Coronary artery (tissue), 2 donors: ENCODE results near the gene CELF2.

Experiments
- DNase-seq: peaks from one replicate; pipeline ENCODE4 v3.0.0-alpha.2; 2017; ENCODE audit warnings: low spot score
- H3K27ac ChIP-seq, 2 donors: fragments of 200-600 bp; sonication (generic); one replicate each; pipeline ENCODE4 v1.5.1; 2016 to 2019
- H3K4me3 ChIP-seq: fragments of 200-600 bp; sonication (generic); 2 replicates; pipeline ENCODE4 v1.5.1; 2016; ENCODE audit warnings: mild to moderate bottlenecking, moderate library complexity
- CTCF ChIP-seq: fragments of 200-600 bp; sonication (generic); IDR thresholded peaks from one replicate; pipeline ENCODE4 v1.5.1; 2019; ENCODE audit warnings: antibody characterized with exemption

CELF2 gene

GRCh38 chr10:11009471-11010308, 8.0 kb upstream of the CELF2 start:
- no peak for DNase-seq
- TF ChIP-seq CTCF = no peak
- Histone ChIP-seq H3K4me3 (no peak overlapping the region), H3K27ac (no peak overlapping the region)

- no peak for DNase-seq
- no peak overlapping the region for H3K27ac ChIP-seq
- no peak for TF ChIP-seq CTCF
- H3K4me3 ChIP-seq = no peak overlapping the region
Observed at GRCh38 chr10:11010582-11010981, 7.1 kb upstream of the CELF2 start.

GRCh38 chr10:11011436-11011835, 6.2 kb upstream of the CELF2 start:
- no peak for DNase-seq
- Histone ChIP-seq H3K27ac (no peak overlapping the region), H3K4me3 (no peak overlapping the region)
- TF ChIP-seq CTCF = no peak

GRCh38 chr10:11011984-11012383, 5.7 kb upstream of the CELF2 start:
- no peak for TF ChIP-seq CTCF
- H3K4me3 ChIP-seq = no peak overlapping the region
- peak overlapping the region in 1 of 2 donors; percentile 35 for H3K27ac ChIP-seq
- no peak for DNase-seq

GRCh38 chr10:11012421-11013295, 5.0 kb upstream of the CELF2 start:
- DNase-seq = no peak
- Histone ChIP-seq H3K27ac (peak overlapping the region in 1 of 2 donors; percentile 35), H3K4me3 (no peak overlapping the region)
- TF ChIP-seq CTCF = no peak

- TF ChIP-seq CTCF = no peak
- Histone ChIP-seq H3K27ac (no peak overlapping the region), H3K4me3 (no peak overlapping the region)
- no peak for DNase-seq
Observed at GRCh38 chr10:11013836-11014235, 3.8 kb upstream of the CELF2 start.
